WERI-Rb-1 (cell line): ENCODE data around the gene PRKRA.
A peak's percentile ranks its signal among the peaks of the same experiment; 100 is the strongest.

Experiments
- DNase-seq: peaks from one replicate; pipeline ENCODE4 v3.0.0-alpha.2; 2020
- H3K27ac ChIP-seq: fragments of 250-450 bp; sonication (Bioruptor Pico); 2 replicates; pipeline ENCODE4 v1.5.1; 2020; ENCODE audit warnings: mild to moderate bottlenecking, moderate library complexity
- H3K27me3 ChIP-seq: fragments of 250-450 bp; sonication (Bioruptor Pico); 2 replicates; pipeline ENCODE4 v1.5.1; 2021; ENCODE audit warnings: mild to moderate bottlenecking, low read depth, moderate library complexity; ENCODE audit not compliant: insufficient read depth, severe bottlenecking
- H3K36me3 ChIP-seq: fragments of 250-450 bp; sonication (Bioruptor Pico); 2 replicates; pipeline ENCODE4 v1.5.1; 2020; ENCODE audit warnings: mild to moderate bottlenecking, moderate library complexity
- H3K4me3 ChIP-seq: 2 replicates; pipeline ENCODE4 v1.5.1; 2011; ENCODE audit warnings: low read depth, mild to moderate bottlenecking, control low read depth, low read length
- H3K9me3 ChIP-seq: fragments of 250-450 bp; sonication (Bioruptor Pico); 2 replicates; pipeline ENCODE4 v1.5.1; 2021; ENCODE audit warnings: mild to moderate bottlenecking, moderate library complexity; ENCODE audit not compliant: severe bottlenecking
- TF ChIP-seq, protein P1 (sequence below): IDR thresholded peaks from 2 replicates; pipeline ENCODE4 v1.5.1; 2011; ENCODE audit warnings: low read depth, mild to moderate bottlenecking, control low read depth, inconsistent platforms, low read length

The PRKRA gene

DNA sequence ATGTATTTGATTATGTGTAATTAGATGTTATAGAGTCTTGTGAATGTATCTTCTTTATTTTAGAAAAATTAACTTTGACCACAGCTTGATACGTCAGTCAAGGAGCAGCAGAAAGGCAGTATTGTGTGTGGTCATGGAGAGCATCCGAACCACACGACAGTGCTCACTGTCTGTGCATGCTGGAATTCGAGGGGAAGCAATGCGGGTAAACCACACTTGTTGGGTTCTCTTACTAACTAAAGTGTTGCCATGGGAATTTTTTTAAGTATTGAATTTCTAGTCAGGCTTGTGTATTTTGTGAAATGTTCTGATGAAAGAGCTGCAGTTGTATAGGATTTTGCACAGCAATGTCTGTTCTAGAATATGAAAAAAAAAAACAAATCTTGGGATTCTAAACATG is 5.0 kb upstream of the PRKRA start:
- no peaks in the 10 kb centered on the region for H3K36me3 ChIP-seq
- no peaks in the 10 kb centered on the region for H3K27me3 ChIP-seq
- H3K9me3 ChIP-seq = no peaks in the 10 kb centered on the region
- TF ChIP-seq, protein P1, sequence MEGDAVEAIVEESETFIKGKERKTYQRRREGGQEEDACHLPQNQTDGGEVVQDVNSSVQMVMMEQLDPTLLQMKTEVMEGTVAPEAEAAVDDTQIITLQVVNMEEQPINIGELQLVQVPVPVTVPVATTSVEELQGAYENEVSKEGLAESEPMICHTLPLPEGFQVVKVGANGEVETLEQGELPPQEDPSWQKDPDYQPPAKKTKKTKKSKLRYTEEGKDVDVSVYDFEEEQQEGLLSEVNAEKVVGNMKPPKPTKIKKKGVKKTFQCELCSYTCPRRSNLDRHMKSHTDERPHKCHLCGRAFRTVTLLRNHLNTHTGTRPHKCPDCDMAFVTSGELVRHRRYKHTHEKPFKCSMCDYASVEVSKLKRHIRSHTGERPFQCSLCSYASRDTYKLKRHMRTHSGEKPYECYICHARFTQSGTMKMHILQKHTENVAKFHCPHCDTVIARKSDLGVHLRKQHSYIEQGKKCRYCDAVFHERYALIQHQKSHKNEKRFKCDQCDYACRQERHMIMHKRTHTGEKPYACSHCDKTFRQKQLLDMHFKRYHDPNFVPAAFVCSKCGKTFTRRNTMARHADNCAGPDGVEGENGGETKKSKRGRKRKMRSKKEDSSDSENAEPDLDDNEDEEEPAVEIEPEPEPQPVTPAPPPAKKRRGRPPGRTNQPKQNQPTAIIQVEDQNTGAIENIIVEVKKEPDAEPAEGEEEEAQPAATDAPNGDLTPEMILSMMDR = no peak
- no peak for DNase-seq
- no peak overlapping the region for H3K4me3 ChIP-seq
- no peak overlapping the region for H3K27ac ChIP-seq

DNA sequence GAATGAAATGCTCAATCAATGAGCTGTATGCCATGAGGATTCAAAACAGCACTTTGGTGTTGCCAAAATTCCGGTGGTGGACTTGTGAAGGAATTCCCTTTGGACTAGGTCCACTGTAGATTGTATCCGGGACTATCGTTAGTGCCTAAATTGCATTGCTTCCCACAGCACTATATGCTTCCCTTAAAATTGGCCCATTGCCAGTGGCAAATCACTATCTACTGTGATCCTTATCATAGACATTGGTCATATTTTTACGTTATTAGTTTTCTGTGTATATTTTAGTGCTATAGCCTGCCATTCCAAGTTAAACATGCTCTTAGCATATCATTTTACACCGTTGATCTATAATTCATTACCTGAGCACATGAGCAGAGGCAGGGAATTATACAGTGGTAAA is 1.9 kb upstream of the PRKRA start:
- no peak overlapping the region for H3K27ac ChIP-seq
- TF ChIP-seq, protein P1 = no peak
- H3K4me3 ChIP-seq = no peak overlapping the region
- H3K36me3 ChIP-seq = peaks cover 25% of the 10 kb centered on the region
- no peak for DNase-seq
- no peaks in the 10 kb centered on the region for H3K27me3 ChIP-seq
- H3K9me3 ChIP-seq = no peaks in the 10 kb centered on the region

DNA sequence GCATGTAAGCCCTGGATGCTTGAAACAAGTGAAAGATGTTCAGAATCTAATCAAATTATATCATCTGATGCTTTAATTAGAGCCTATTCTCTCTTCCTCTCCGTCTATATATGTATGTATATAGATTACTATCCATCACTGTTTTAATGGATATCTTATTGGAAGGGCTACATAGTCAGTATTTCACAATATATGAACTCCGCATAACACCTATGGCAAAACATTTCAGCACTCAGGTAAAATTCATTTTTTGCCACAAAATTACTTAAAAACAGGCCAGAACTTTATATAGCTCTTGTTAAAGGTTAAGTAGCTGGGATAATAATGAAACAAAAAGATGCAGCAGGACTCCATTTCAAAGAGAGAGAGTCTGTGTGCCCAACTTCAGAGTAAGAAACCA is 1.4 kb upstream of the PRKRA start:
- Histone ChIP-seq H3K27me3 (no peaks in the 10 kb centered on the region), H3K9me3 (no peaks in the 10 kb centered on the region), H3K4me3 (peak overlapping the region; percentile 73; the same call in 1 of the 2 replicates), H3K36me3 (peaks cover 29% of the 10 kb centered on the region), H3K27ac (peak overlapping the region; percentile 99)
- no peak for DNase-seq
- TF ChIP-seq, protein P1 = no peak

DNA sequence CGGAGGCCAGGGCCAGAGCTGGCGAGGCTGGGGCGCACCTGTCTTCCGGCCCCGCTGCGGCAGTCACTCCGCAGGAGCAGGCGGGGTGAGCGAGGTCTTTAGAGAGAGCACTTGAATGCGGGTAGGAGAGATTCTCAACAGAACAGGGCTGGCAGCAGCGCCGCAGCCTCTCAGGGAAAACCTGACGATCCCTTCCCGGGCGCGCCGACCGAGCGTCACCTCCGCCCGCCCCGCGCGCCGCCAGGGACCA is 526 bp downstream of the PRKRA start:
- TF ChIP-seq, protein P1 = no peak
- H3K27me3 ChIP-seq = no peaks in the 10 kb centered on the region
- peaks cover 46% of the 10 kb centered on the region for H3K36me3 ChIP-seq
- DNase-seq = no peak
- no peaks in the 10 kb centered on the region for H3K9me3 ChIP-seq
- peak overlapping the region; percentile 99 for H3K27ac ChIP-seq
- H3K4me3 ChIP-seq = peak overlapping the region; percentile 92

DNA sequence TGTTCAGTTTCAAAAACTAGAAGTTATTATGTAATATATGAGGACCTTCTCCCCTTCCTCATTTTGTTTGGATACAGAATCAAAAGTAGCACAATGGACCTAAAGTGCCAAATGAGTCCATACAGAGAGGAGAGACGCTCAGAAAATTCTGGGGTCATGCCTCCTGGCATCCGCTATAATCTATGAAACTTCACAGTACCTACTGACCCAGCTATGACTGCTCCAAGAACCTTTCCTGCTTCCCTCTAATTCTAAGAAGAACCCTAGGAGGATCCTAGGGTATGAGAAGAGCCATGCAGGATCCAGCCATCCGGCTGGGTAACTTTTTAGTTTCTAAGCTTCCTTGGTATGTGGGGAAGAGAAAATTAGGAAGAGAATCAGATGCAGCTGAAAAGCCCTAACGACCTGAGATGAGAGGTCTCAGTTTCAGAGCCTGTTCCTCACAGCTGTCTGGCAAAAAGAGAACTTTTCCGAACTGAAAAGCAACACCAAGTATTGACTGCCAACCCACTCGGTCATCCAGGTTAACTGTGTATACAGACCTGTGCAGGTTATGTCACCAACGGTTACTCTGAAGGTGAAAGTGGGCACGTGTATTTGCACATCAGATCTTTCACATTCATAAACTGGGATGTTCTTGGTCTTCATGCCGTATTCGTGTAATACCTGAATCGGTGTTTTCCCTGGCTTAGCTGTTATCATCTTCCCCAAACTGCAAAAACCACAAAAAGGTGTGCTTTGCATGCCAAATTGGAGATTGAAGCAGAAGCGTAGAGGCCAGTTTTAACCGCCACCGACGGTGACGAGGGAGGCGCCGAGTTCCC is 1.1 kb downstream of the PRKRA start:
- Histone ChIP-seq H3K27me3 (no peaks in the 10 kb centered on the region), H3K36me3 (peaks cover 48% of the 10 kb centered on the region), H3K27ac (peak overlapping the region; percentile 99), H3K9me3 (no peaks in the 10 kb centered on the region), H3K4me3 (peak overlapping the region; percentile 92)
- TF ChIP-seq, protein P1 = no peak
- DNase-seq = no peak
